ENCODE results near the gene VIT.

Gene VIT

DNA sequence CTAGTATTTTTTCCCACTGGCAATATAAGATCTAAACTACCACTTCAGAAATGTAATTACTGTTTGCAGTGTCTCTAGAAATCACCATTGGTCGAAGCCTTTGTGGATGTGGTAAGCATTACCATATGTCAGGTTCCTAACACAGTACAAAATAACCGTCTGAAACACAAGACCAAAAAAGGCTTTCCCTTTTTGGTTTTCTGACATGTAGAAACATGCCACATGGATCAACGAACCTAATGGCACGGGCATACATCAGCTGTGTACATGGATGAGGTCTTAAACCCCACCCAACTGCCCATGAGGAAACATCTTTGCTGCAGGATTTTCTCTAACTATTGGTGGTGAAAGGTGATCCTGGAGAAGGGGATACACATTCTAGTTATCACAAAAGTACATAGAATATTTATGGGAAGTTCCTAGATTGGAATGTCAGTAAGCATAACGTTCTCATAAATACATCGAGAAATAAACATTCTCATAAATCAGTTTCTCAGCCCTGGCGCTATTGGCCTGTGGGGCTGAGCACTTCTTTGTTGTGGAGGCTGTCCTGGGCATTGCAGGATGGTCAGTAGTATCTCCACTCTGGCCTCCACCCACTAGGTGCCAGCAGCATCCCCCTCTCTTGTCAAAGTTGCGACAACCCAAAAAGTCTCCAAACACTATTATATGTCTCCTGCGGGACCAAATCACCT lies 9.0 kb downstream of the VIT start:
- in situ Hi-C loops (cut with HindIII; ENCODE audit: low sequenced_read_pairs) = no loop called here

DNA sequence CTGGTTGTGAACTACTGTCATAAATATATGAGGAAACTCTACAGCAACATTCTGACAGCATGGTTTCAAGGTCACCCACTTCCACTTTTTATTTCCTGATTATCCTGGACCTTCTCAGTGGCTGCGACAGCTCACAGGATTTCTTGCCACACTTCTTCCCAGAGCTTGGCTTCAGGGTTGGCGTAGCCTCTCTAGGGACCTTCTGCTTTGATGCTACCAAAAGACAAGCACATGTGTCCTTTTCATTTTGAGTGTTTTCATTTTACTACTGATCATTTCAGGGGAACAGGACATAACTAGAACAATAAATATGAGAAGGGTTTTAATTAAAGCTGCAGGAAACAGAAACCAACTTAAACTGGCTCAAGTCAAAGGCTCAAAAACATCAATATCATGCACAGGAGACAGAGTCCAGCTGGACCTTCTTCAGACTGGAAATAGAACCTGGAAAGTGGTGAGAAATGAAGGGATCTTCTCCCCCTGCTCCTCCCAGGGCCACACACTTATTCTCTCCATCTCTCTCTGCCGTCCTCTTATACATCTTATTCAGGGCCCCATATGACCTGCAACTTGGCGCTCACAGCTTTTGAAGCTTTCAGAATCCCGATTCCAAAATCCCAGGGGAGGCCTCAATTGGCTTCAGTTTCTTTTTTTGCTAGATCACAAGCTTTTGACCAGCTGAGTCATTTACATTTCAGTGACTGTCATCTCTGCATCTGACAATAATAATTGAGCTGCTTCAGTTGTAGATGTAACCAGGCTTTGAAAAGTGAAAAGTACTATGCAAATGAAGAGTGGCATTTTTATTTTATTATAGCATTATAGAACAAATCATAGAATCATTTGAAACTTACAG lies 9.7 kb downstream of the VIT start:
- in situ Hi-C loops (cut with HindIII; ENCODE audit: low sequenced_read_pairs) = no loop called here

DNA sequence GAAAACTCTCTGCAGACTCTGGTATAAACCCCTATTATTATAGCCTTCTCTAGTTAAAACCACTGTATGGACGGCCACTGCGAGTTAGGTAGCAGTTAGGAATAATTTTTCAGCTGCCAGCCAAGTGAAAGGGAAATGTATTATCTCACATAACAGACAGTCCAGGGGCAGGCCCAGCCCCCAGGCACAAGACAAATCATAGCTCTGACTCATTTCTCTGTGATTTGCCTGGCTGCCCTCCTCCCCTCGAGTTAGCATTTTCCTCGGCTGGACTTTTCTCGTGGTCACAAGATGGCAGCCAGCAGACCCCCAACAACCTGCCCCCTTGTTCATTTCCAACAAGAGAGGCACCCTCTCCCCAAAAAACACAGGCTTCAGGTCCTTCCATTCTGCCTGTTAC lies 10.5 kb downstream of the VIT start:
- in situ Hi-C loops (cut with HindIII; ENCODE audit: low sequenced_read_pairs) = no loop called here

DNA sequence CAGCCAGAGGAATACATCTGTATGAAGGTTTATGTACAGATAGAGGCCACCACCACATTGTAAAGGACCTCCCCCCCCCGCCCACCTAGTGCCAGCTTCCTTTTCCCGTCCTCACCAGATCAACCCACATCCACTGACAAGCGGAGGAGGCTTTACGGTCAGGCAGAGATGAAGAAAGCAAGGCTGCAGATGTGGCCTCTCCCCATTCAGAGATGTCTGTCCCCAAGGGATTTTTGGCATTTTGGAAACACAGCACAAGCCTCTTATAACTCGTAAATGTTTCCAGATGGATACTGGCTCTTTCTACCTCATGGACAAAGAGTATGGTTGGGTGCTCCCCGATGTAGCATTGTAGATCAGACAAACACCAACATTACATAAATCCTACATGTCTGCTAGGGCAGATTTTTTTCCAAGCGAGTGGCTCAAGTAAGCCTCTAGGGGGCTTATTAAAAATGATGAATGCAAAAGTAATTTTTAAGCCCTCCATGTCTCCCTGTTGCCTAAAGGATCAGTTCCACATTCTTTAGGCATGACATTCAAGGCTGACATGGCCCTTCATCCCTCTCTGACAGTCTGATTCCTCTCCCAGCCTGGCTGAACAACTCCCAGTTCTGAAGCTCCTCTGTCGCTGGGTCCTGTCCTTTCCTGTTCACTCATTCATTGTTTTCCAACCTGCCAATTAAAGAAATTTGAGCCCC lies 11.7 kb downstream of the VIT start:
- in situ Hi-C loops (cut with HindIII; ENCODE audit: low sequenced_read_pairs) = no loop called here

DNA sequence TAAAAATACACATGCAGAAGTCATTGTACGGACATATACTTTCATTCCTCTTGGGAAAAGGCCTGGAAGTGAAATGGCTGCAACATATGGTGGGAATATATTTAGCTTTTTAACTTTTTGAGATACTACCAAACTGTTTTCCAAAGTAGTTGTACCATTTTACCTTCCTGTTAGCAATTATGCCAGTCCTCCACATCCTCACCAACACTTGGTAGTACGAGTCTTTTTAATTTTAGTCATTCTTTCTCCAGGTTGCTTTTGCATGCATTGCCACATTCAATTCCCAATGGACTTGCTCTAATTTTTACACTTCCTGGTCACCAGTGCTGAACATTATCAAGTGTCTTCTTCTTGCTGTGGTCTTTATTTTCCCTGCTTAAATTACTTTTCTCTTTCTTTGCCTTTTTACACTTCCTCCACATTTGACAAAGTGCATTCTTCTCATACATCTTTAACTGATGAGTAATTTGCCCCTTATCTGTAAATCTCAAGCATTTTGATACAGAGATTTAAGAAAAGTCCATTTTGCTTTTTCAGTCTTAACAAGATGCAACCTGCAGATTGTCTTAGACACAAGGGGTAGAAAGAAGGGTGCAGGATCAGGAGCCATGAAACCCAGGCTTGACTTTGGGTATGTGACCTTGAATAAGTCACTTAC lies 14.5 kb downstream of the VIT start:
- in situ Hi-C loops (cut with HindIII; ENCODE audit: low sequenced_read_pairs) = no loop called here

DNA sequence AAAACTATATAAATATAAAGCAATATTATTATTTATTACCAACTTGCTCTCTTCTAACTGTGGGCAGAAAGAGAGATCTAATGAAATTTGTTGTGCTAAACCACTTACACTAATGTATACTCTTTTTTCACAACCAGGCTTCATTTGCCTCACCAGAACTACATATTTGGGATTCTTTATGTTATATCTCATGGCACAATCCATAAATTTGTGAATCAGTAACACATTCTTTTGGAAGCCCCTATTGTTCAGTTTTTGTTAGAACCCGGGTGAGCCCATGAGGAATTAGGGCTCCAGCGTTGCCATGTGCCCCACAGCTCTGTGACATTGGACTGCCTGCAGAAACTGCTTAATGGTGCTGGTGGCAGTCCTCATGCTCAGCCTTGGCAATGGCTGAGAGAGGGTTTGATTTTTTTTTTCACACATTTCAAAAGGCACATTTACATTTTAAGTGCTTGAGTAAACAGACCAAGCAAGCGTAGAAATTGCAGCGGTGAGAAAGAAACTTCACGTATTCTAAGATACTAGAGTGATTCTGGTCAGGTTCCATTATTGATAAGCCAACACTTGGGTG lies 15.3 kb downstream of the VIT start:
- in situ Hi-C loops (cut with HindIII; ENCODE audit: low sequenced_read_pairs) = no loop called here

DNA sequence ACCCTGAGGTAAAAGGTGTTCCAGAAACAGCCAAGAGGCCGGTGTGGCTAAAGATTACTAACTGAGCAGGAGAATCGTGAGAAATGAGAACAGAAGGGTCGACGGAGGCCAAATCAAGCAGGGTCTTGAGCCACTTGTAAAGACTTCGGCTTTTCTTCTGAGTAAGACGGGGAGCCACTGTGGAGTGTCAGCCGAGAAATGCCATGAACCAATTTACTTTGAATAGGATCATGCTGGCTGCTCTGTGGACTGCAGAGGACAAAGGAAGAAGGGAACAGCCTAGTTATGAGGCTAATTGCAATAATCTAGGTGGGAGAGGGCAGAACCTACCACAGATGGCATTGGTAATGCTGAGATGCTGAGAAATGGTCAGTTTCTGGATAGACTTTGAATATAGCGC lies 16.8 kb downstream of the VIT start:
- in situ Hi-C loops (cut with HindIII; ENCODE audit: low sequenced_read_pairs) = no loop called here

DNA sequence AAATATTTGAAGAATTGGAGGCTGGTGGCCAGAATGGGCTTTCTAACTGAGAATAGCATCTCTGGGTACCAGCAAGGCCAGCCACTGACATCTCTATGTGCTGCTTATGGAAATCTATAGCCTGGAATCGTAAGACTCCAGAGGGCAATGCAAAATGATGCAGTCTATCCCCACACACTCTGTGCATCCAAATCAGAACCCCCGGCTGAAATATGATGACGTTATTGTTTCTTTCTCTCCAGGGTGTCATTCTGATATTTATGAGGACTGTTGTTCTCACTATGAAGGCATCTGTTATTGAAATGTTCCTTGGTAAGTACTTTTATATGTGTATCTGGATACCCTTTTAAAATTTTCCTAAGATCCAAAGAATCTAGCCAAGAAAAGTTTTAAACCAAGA lies 19.6 kb downstream of the VIT start:
- in situ Hi-C loops (cut with HindIII; ENCODE audit: low sequenced_read_pairs) = no loop called here

DNA sequence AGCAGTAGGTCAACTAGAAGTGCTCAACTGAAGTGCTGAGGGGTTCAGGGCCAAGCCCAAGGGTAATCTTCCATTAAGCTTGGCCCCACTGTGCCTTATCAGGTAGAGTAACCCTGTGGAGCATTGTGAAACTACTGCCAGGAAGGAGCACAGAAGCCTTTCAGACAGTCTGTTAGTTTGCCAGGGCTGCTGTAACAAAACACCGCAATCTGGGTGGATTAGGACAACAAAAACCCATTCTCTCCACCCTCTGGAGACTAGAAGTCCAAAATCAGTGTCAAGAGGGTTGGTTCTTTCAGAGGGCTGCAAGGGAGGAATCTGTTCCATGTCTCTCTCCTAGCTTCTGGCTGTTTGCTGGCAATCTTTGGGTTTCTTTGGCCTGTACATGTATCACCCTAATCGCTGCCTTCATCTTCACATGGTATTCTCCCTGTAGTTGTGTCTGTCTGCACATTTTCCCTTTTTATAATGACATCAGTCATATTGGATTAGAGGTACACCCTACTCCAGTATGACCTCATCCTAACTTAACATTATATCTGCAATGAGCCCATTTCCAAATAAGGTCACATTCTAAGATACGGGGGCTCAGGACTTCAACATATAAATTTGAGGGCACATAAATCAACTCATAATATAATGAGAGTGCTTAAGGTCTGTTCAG lies 21.2 kb downstream of the VIT start:
- in situ Hi-C loops (cut with HindIII; ENCODE audit: low sequenced_read_pairs) = no loop called here

DNA sequence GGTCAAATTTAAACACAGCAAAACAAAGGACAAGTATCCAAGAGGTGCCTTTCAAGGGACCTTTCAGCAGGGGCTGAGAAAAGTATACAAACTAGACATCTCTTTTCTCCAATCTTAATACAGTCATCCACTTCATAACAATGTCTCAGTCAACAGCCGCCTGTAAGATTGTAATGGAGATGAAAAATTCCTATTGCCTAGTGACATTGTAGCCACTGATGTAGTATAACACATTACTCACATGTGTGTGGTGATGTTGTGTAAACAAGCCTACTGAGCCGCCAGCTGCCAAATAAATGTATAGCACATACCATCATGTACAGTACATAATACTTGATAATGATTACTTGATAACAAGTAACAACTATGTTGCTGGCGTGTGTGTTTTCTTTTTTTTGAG lies 31.0 kb downstream of the VIT start:
- in situ Hi-C loops (cut with HindIII; ENCODE audit: low sequenced_read_pairs) = no loop called here

DNA sequence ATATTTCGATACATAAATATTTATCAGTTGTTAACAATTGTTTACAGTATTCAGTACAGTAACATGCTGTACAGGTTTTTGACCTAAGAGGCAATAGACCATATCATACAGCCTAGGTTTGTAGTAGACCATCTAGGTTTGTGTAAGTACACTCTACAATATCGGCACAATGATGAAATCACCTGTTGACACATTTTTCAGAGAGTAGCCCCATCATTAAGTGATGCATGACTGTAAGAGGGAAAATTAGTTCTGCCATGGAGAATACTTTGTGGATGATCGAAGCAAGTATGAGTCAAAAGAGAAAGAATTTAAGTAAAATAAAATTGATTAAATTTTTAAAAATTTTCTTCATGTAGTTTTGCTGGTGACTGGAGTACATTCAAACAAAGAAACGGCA lies 32.6 kb downstream of the VIT start:
- in situ Hi-C loops (cut with HindIII; ENCODE audit: low sequenced_read_pairs) = no loop called here

DNA sequence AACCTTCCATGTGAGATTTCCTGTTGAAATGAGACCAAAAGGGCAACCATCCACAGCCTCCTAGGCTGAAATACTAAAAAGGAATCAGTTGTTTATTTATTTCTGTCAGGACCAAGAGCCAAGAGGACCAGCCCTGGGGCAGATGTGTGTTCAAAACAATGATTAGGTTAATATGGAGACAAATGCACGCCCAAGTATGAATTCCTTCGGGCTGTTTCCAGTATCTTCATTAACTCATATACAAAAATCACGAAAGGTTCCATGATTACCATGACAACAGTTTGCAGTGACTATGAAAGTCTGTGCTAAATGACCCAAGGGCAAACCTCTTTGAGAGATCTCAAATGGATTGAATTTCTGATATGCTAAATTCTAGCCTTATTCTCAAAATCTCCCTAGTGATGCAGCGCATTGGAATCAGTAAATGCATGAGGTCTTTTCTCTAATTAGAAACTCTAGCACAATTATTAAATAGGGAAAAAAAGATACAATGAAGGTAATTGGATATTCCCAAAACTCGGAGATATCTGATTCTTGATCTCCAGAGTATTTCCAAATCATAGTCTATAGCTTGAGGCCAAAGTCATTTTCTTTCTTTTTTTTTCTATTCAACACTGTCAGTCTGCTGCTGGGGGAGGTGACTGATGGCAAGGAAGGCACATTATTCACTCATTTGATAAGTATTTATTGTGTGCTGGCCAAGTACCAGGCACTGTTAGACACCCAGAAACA lies 35.6 kb downstream of the VIT start:
- in situ Hi-C loops (cut with HindIII; ENCODE audit: low sequenced_read_pairs) = no loop called here

DNA sequence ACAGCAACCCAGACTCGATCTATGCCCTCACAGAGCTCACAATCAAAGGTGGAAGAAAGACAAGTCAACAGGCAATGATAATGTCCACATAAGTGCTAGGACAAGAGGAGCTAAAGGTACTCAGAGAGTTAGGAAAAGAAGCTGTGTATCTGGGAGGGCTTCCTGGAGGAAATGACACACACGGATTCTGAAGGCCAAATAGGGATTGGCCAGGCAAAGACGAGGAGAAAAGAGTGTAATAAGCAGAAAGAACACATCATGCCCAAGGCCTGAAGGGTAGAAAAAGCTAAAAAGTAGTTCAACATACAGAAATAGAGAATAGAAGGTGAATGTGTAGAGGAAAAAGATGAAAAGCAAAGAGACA lies 36.1 kb downstream of the VIT start:
- in situ Hi-C loops (cut with HindIII; ENCODE audit: low sequenced_read_pairs) = no loop called here

DNA sequence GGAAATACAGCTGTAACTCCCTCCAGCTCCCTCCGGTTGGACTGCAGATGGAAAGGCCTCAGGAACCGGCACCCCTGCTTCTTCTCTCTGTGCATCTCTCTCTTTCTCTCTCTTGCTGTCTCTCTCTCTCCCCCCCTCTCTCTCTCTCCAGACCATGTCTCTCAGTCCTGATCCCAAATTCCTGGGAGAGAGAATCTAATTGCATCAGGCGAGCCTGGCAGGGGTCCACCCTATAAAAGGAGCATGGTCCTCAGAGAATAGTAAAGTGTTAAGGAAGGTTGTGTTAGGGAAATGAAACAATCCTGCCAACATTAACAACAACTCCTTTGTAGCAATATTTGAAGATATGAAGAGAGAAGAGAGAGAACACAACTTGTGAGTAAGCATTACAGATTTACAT lies 36.7 kb downstream of the VIT start:
- in situ Hi-C loops (cut with HindIII; ENCODE audit: low sequenced_read_pairs) = no loop called here

DNA sequence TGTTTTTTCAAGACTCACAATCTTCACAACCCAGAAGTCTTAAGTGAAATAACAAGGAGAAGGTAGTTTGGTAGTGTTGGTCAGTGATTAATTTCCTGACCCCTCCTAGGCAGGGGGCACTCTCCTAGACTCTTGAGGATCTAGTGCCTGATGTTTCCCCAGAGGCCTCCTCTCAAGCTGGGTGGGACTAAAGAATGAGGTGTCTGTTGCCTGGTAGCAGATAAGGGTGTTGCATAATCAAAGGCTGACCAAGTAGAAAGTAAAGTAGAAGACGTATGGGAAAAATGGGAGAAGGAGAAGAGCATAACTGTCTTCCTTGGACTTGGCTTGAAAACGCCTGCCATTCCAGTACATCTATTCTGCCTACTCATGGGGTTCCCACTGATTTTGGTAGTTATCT lies 37.8 kb downstream of the VIT start:
- in situ Hi-C loops (cut with HindIII; ENCODE audit: low sequenced_read_pairs) = no loop called here

DNA sequence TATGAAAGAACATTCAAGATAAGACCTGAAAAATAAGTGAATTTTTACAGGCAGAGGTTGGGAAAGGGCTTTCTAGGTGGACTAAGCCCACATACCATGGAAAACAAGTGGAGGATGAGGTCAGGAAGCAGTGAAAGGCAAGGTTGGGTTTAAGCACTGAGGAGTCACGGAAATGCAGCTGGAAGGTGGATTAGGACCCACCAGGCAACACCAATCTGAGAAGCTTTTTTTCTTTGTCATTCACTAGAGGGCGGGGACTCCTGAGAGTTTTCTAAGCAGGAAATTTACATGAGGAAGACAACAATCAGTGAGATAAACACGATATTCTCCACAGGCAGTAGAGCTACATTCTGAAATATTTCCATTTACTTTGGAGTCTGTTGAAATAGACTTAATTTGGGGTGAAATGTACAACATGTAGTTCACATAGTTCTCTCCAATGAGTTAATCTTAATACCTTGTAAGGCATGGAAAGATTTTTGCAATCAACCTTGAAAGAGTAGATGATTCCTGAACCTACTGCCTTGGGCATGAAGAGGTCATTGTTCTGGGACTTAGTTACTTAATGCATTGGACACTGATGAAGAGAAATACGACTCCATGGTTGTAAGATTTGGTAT lies 40.7 kb downstream of the VIT start:
- in situ Hi-C loops (cut with HindIII; ENCODE audit: low sequenced_read_pairs) = no loop called here

DNA sequence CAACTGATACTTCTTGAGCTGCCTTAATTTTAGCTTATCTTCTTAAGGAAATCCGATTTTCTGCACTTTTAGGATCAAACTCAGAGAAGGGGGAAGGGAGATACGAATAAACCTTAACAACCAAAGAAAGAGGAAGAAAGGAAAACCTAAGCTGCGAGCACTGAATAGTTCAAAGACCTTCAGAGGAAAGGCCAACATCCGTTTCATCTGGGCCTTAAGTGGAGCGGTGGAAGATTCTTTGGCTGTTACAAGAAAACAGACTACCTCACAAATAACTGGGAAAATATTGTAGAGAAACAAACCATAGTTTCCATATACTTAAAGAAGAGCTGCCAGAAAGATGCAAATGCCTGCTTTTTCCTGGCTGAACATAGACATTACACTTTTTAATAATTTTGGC lies 43.6 kb downstream of the VIT start:
- in situ Hi-C loops (cut with HindIII; ENCODE audit: low sequenced_read_pairs) = no loop called here

DNA sequence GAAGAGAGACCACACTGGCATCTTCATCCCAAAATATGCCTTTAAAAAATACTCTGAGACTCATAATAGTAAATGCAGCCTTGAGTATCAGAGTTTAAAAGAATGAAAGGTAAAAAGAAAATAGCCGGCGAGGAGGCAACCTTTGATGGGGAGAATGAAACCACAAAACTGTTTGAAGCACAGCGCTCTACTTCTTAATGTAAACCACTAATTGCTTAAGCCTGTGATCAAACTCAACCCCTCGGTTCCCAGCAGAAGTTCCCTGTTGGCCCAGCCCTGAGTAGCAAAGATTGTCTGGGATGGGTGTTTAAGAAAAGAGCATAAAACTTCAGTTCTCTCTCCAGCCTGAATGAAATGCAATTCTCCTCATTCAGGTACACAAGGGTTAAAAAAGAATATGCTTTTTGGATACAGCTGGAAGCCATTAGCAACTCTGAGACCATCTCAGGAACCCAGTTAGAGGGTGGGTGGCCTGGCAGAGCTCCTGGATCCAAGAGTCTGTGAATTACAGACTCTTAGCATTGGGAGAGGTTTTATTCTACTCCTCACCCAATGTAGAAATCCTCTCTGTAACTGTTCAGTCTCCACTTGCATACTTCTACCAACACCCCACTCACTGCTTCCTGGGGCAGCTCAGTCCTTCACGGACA lies 44.8 kb downstream of the VIT start:
- in situ Hi-C loops (cut with HindIII; ENCODE audit: low sequenced_read_pairs) = no loop called here

DNA sequence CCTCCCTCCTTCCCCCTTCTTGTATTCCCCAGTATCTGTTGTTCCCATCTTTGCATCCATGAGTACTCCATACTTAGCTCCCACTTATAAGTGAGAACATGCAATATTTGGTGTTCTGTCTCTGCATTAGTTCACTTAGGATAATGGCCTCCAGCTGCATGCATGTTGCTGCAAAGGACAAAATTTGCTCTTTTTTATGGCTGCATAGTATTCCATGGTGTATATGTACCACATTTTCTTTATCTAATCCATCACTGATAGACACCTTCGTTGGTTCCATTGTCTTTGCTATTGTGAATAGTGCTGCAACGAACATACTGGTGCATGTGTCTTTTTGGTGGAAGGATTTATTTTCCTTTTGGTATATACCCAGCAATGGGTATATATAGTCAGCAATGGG lies 47.4 kb downstream of the VIT start:
- in situ Hi-C loops (cut with HindIII; ENCODE audit: low sequenced_read_pairs) = no loop called here

Data from endothelial cell of hepatic sinusoid (primary cell).